ENCODE data around the gene PIP5K1B.

- TF ChIP-seq, protein P1, sequence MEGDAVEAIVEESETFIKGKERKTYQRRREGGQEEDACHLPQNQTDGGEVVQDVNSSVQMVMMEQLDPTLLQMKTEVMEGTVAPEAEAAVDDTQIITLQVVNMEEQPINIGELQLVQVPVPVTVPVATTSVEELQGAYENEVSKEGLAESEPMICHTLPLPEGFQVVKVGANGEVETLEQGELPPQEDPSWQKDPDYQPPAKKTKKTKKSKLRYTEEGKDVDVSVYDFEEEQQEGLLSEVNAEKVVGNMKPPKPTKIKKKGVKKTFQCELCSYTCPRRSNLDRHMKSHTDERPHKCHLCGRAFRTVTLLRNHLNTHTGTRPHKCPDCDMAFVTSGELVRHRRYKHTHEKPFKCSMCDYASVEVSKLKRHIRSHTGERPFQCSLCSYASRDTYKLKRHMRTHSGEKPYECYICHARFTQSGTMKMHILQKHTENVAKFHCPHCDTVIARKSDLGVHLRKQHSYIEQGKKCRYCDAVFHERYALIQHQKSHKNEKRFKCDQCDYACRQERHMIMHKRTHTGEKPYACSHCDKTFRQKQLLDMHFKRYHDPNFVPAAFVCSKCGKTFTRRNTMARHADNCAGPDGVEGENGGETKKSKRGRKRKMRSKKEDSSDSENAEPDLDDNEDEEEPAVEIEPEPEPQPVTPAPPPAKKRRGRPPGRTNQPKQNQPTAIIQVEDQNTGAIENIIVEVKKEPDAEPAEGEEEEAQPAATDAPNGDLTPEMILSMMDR (IDR thresholded peaks at IDR 0.05) = no peak
- TF ChIP-seq SIN3A (IDR thresholded peaks at IDR 0.05; ENCODE audit: borderline replicate concordance, insufficient read depth, low read depth, low read length) (no peak), TCF7L2 (IDR thresholded peaks at IDR 0.05; ENCODE audit: low read depth, low read length) (no peak), POLR2AphosphoS5 (IDR thresholded peaks at IDR 0.05; ENCODE audit: low read depth, low read length) (no peak), REST (IDR thresholded peaks at IDR 0.05; ENCODE audit: insufficient read depth in 1 of 2, low read depth in 2 of 2, low read length in 1 of 2) (no peak)
These were observed 120.9 kb downstream of the PIP5K1B start for GRCh38 chr9:68825762-68826472.
